ENCODE data around the gene LHCGR.
"Not testable (repeated sequence)": the region's sequence is repeated elsewhere in the genome, so short reads cannot be mapped to it uniquely, and the experiment has no call there.

The LHCGR gene

DNA sequence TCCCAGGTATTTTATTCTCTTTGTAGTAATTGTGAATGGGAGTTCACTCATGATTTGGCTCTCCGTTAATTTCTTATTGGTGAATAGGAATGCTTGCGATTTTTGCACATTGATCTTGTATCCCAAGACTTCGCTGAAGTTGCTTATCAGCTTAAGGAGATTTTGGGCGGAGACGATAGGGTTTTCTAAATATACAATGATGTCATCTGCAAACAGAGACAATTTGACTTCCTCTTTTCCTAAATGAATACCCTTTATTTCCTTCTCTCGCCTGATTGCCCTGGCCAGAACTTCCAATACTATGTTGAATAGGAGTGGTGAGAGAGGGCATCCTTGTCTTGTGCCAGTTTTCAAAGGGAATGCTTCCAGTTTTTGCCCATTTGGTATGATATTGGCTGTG, 51.9 kb downstream of the LHCGR start:
- not testable (repeated sequence) for DNase-seq

DNA sequence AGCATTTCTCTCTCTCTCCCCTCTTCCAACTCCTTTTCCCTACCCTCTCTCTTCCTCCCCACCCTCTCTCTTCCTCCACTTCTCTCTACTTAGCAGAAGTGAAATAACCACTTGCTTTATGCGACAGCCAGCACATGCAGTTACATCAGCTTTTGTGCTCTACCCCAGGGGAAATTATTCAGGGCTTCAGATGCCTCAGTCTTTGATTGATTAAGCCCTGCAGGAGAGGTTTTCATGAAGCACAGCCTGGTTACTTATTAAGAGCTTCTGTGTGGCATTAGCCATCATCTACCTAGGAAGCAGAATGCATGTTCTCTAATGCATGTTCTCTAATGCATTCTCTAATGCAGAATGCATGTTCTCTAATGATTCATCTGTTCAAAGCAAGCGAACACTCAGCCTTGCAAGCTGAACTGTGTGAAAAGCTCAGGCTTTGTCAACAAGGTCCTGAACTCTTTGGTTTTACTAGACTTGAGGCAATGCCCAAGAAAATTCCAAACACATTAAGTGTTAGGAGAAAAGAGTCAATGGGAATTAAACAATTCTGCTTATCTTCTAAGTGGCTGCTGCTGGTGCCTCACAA, 56.1 kb downstream of the LHCGR start:
- DNase-seq = no peak

DNA sequence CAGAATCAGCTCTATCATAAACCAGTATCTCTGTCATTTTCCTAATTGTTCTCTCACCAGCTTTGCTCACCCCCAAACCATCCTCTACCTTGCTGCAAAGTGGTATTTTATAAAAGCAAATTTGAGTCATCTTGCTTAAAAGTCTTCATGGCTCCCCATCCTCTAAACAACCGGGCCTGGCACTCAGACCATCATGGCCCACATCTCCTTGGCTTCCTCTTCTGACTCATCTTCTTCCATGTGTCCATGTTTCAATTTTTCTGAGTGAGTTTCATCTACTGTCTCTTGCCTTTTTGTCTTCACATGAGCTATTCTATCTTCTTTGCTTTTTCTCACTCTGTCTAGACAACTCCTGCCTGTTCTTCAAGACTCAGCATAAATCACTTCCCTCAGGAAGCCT, 58.6 kb downstream of the LHCGR start:
- DNase-seq = no peak

DNA sequence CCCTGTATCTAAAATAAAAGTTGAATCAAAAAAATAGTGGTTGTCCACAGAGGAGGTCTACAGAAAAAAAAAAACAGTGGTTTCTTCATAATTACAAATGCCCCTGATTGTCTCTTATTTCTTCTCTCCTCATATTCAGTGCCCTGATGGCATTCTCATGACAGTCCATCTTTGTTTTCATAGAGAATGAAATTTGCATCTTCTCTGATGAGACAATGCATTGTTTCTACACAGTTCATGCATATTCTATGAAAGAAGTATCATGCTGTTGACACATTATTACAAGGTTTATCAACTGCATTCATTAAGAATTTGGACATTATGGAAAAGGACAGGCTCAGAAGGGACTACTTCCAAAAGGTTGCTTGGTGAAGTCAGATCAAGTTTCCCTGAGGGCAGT, 59.5 kb downstream of the LHCGR start:
- DNase-seq = no peak

DNA sequence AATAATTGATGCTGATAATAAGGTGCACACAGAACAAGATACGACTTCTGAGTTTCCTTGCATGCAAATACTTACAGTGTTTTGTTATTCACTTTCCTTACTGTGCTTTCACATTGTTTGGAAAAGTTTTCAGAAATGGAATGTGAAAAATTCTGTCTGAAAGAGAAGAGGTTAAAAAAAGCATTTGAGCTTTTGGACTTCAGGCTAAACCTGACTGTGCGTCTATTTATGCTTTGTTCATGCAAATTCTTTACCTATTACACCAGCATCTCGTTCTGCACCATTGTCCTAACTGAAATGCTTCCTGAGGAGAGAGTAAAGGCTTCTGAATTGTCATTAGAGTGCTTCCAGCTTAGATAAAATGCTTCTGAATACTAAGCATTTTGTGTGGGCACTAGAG, 61.4 kb downstream of the LHCGR start:
- DNase-seq = no peak

DNA sequence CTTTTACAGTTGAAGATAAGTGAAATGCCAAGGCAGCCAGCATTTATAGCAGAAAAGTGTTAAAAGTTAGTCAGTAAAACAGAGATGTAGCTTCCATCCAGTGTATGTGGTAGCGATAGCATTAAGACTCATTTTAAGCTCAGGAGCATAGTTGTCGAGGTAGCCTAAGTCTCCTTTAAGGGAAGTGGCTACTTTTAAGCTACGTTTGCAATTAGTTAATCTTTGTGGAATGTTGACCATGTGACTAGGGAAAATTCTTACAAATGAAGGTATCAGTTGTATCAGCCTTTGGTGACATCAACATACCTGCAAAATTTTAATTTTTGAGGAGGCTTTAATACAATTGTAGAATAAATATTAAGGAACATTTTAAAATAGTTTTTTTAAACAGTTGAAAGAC, 61.9 kb downstream of the LHCGR start:
- no peak for DNase-seq

DNA sequence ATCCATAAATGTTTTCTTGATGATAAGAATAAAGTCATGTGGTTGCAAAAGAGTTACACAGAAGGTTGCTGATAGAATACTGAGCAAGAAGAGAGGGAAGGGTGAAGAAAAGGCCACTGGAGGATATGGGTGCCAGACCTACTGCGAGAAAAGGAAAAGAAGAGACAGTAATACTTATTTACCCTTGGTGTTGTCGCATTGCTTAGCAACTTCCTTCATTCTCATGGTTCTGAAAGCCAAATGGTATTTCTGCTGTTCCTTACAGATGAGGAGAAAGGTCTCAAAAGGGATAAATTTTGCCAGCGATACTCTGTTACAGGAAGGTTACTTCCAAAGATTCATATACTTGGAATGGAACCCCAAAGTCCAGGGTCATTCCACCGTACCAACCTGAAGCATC, 62.5 kb downstream of the LHCGR start:
- no peak for DNase-seq

DNA sequence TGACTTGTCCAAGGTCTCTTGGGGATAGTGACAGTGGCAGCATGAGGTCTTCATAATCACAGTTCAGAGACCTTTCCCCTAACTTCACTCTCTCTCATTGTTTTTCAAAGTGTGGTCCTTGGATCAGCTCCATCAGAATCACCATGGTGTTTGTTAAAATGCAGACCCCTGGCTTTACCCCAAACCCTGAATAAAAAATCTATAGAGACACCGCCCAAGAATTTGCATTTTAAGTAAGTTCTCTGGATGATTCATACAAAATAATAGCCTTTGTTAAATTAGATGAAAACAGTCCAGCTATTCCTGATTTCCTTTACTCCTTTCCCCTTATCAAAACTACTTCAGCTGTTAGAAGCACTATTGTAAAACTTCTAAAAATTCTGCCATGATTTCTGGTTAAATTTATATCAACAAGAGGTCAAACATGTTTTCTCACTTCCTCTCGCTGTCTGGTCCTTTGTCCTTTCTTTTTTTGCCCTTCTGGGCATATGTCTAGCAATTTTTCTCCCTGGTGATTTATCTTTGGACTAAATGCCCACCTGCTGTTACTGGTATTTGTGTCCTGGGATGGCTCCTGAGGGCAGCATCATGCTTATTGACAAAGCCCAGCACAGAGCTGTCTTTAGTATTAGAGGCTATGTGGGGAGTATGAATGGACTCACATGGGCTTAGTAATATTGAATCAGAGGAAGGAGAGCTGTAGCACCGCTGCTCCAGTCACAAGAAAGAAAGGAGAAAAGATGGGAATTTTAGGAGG, 63.4 kb downstream of the LHCGR start:
- DNase-seq = no peak

DNA sequence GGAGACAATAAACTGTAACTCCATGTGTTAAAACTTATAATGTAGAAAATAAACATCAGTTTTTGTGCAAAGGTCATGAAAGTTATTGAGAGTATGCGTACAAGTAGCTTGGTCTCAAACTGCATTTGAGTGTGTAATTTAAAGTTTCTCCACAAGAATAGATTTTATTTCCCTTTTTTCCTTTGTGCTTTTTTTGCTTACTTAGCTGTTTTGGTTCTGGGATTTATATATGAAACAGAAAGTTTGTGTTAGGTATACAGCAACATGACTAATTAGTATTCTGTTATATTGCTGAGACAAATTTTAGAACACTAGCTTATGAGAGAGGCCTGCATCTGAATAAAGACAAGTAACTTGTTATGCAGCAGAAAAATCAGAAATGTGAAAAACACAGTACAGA, 70.4 kb downstream of the LHCGR start:
- DNase-seq = no peak

DNA sequence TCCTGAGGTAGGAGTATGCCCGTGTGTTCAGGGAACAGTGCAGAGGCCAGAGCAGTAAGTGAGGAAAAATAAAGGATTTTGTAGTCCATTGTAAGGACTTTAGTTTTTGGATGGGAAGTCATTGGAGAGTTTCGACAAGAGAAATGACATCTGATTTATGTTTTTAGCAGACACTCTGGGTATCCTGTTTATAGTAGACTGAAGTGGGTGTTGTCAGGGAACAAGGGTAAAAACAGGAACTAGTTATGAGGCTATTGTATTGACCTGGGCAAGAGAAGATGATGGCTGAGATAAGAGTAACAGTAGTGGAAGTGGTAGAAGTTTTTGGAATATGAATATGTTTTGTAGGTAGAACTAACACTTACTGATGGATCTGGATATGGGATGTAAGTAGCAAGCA, 78.1 kb downstream of the LHCGR start:
- DNase-seq = no peak

DNA sequence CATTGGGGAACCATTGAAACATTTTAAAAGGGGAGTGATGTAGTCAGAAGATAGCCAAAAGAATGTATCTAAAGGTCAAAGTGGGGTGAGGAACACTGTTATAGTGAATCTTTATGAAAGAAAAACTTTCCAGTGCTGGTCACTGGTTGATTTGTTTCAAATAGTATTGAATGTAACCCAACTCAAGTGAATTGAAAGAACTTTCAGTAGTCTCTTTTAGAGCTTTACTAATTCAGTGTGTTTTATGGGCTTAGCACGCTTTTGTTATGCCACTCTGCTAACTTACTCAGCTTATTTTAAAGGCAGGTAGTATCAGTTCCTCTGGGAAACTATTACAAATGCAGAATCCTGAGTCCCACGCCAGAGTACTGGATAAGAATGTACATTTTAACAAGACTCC, 80.6 kb downstream of the LHCGR start:
- DNase-seq = no peak

DNA sequence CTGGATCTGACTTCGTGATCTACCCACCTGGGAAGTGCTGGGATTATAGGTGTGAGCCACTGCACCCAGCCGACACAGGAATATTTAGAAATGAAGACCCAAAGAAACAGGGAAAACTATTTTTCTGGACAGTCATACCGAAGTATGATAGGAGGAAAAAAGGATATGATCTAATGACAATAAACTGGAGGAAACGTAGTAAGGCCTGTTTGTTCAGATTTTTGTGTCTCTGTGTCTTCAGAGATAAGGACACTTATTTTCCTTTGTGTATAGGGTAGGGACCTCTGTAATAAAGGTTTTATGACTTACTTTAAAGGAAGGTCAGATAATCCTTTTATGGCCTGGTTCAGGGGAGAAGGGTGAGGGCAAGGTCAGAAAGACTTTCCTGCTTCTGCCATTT, 81.9 kb downstream of the LHCGR start:
- no peak for DNase-seq

DNA sequence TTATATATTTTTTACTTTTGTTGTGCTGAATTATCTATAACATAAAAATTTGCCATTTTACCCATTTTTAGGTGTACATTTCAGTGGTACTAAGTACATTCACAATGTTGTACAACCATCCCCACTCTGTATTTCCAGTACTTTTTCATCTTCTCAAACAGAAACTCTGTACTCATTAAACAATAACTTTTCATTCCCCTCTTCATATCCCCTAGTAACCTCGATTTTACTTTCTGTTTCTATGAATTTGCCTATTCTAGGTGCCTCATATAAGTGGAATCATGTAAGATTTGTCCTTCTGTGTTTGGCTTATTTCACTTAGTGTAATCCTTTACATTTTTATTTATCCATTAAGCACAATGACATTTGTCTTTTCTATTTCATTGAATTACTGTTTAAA, 86.5 kb downstream of the LHCGR start:
- no peak for DNase-seq

DNA sequence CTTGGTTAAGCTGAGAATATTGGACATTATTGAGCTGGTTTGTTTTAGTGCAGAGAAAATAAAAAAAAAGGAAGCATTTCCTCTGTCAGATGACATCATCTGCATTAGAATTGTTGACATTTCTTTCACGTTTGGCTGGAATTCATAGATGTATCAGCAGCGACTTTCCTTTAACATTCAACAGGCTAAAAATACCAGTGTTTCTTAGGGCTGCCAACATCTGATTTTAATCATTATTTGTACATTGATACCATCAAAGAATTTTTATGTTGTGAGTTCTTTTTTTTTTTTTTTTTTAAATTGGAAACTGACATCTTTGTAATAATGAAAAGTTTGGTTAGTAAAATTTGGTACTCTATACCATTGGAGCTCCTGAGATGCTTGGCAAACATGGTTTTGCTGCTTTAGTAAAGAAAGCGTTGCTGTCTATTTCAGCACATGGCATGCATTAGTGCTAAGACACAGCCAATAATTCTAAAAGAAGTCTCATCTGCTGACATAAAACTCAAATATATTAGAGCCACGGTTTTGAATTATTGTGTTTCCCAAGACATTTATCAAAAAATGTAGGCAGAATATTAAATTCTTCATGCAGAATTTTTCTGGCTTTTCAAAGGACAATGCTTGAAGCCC, 104.2 kb downstream of the LHCGR start:
- DNase-seq = no peak

DNA sequence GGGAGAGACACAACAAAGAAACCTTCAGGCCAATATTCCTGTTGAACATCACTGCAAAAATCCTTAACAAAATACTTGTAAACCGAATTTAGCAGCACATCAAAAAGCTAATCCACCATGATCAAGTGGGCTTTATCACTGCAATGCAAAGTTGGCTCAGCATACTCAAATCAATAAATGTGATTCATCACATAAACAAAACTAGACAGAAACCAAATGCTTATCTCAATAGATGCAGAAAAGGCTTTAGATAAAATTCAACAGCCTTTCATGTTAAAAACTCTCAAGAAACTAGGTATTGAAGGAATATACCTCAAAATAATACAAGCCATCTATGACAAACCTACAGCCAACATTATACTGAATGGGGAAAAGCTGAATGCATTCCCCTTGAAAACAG, 117.3 kb downstream of the LHCGR start:
- DNase-seq = no peak

Measured in SW 1271 (cell line).